AG10803 (cell line): ENCODE results near the gene COL11A1.

Experiments
- DNase-seq: peaks from one replicate; pipeline ENCODE4 v3.0.0; 2010; ENCODE audit warnings: low read depth
- H3K4me3 ChIP-seq: 2 replicates; pipeline ENCODE4 v1.5.1; 2011; ENCODE audit warnings: mild to moderate bottlenecking, low read length, control low read depth
- TF ChIP-seq, protein P1 (sequence below): conservative IDR thresholded peaks from 2 replicates; pipeline ENCODE4 v1.5.1; 2011; ENCODE audit warnings: mild to moderate bottlenecking, low read length, control low read depth, inconsistent platforms

Gene COL11A1

DNA sequence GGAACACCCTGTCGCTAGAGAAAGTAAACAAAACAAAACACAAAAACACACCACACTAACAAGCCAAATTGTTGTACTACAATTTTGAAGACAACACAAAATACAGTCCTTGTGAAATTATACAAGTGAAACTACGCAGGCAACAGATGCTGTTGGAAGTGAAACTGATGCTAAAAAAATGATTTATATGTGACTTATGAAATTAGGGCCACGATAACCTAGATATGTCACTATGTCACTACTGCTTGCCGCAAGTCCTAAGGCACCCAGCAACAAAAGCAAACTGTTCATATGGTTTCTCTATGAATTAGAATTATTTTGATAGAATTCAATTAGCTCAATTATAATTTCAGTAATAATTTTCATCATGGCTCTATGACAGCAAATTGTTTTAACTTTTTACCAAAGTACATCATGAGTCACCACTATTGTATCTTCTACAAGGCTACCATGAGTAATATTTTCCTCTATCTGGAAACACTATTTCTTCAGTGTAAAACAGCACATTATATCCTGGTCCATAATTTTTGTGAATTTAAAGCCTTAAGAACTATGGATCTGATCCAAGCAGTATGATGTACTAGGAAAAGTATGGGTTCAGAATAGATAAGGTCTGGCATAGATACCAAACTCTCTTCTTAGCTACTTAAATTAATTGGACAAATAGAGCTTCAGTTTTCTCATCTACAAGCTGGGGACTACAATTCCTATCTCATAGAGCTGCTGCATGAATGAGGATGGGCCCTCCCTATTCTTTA is 216.3 kb downstream of the COL11A1 start:
- peak; percentile 64 for DNase-seq
- H3K4me3 ChIP-seq: no peak overlapping the region
- TF ChIP-seq, protein P1, sequence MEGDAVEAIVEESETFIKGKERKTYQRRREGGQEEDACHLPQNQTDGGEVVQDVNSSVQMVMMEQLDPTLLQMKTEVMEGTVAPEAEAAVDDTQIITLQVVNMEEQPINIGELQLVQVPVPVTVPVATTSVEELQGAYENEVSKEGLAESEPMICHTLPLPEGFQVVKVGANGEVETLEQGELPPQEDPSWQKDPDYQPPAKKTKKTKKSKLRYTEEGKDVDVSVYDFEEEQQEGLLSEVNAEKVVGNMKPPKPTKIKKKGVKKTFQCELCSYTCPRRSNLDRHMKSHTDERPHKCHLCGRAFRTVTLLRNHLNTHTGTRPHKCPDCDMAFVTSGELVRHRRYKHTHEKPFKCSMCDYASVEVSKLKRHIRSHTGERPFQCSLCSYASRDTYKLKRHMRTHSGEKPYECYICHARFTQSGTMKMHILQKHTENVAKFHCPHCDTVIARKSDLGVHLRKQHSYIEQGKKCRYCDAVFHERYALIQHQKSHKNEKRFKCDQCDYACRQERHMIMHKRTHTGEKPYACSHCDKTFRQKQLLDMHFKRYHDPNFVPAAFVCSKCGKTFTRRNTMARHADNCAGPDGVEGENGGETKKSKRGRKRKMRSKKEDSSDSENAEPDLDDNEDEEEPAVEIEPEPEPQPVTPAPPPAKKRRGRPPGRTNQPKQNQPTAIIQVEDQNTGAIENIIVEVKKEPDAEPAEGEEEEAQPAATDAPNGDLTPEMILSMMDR: no peak

DNA sequence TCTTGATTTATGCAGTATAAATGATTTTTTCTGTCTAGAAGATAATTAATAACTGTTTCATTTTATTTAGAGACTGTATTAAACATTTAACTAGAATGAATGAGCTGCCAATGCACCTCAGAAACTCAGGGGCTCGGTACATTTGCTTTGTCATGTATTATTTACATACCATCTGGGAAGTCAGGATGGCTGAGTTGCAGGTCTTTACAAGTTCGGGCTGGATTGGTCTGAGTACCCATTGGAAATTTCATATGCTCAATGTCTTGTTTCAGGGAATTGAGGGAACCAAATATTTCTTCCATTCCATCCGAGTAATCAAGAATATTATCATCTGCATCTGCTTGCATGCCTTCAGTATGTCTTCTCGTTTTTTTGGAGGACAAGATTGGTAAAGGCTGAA is 221.7 kb downstream of the COL11A1 start:
- TF ChIP-seq, protein P1: no peak
- no peak for DNase-seq
- no peak overlapping the region for H3K4me3 ChIP-seq

DNA sequence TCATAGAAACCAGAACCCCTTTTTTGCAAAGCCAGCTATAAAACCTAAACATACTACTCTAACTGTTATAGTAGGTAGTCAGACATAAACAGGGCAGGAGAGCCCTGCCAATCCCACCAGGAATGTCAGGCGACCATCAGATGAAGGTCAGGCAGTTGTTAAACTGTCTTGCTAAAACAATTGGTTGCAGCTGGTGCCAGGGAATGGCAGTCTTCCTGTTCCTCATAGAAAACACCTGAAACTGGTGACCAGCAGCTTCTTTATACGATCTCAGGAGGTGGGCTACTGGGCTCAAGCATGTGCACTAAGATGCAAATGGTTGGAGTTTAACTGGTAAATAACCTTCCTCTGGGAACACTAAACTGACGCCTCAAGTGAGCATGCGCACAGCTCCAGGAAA is 224.1 kb downstream of the COL11A1 start:
- TF ChIP-seq, protein P1: no peak
- no peak overlapping the region for H3K4me3 ChIP-seq
- DNase-seq: no peak

DNA sequence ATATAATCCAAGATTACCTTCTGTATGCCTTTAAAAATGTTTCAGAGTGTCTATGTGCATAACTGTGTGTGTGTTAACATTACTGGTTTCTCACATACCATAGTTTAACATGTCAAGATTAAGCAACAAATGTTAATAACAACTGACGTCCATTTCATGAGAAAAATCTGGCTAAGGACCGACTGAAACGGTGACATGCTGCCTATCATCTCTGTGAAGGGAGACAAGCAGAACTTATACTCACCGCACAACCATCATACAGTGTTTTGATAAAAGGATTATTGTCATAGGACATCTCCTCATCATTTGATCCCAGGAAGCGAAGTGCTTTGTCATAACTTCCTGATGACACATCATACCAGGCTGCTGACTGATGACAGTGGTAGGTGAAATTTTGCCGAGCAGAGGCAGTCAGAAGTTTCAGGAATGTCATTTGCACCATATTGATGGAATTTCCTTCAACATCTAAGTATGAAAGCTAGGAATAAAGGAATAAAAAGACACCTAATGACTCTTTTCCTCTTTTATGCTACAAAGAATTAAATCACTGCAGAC is 228.8 kb downstream of the COL11A1 start:
- no peak overlapping the region for H3K4me3 ChIP-seq
- peak; percentile 83 for DNase-seq
- TF ChIP-seq, protein P1: no peak

DNA sequence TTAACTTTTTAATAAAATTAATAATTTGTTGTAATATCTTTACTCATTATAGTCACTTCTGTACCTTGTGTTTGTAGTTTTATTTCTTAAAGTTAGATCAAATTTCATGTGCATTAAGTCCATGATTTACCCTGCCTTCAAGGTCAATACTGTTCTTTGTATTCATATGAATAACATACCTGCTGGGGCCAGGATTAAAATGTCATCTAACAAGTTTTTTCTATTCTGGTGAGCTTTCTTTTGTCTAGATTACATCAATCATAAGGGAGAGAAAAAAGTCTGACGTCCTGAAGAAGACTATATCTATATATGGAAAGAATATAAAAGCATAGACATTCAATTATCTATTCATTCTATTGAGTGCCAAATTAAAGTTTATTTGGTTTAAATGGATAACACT is 232.6 kb downstream of the COL11A1 start:
- no peak overlapping the region for H3K4me3 ChIP-seq
- DNase-seq: no peak
- TF ChIP-seq, protein P1: no peak

DNA sequence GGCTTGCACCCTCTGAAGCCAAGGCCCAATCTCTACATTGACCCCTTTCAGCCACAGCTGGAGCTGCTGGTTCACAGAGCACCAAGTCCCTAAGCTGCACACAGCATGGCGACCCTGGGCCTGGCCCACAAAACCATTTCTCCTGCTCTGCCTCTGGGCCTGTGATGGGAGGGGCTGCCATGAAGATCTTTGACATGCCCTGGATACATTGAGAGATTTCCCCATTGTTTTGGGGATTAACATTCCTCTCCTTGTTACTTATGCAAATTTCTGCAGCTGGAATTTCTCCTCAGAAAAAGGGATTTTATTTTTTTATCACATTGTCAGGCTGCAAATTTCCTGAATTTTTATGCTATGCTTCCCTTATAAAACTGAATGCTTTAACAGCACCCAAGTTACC is 235.8 kb downstream of the COL11A1 start:
- TF ChIP-seq, protein P1: no peak
- DNase-seq: no peak

DNA sequence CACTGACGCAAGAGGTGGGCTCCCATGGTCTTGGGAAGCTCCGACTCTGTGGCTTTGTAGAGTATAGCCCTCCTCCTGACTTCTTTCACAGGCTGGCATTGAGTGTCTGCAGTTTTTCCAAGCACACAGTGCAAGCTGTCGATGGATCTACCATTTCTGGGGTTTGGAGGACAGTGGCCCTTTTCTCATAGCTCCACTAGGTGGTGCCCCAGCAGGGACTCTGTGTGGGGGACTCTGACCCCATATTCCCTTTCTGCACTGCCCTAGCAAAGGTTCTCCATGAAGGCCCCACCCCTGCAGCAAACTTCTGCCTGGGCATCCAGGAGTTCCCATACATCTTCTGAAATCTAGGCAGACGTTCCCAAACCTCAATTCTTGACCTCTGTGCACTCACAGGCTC is 236.2 kb downstream of the COL11A1 start:
- no peak for DNase-seq
- TF ChIP-seq, protein P1: no peak
- H3K4me3 ChIP-seq: no peak overlapping the region

More for the DNA sequence above, 235.8 kb downstream of the COL11A1 start:
- no peak overlapping the region for H3K4me3 ChIP-seq
